Fibroblast of lung (primary cell): ENCODE results near the gene PRPF31. TPM values are rescaled to one million over a fixed set of nuclear protein-coding genes. Genes with fewer than 3 reads are reported as not detected.

Experiments
- DNase-seq, 2 donors: peaks; one replicate each; pipeline versions ENCODE4 v3.0.0 to v3.0.0-alpha.2; 2010; ENCODE audit warnings: low read depth in 2 of 2
- H2AFZ ChIP-seq: 2 replicates; pipeline ENCODE4 v1.5.1; 2012; ENCODE audit warnings: low read length, control low read depth, inconsistent platforms
- H3K27ac ChIP-seq: 2 replicates; pipeline ENCODE4 v1.5.1; 2011; ENCODE audit warnings: low read length, control low read depth; ENCODE audit not compliant: insufficient read depth
- H3K27me3 ChIP-seq: 2 replicates; pipeline ENCODE4 v1.5.1; 2011; ENCODE audit warnings: mild to moderate bottlenecking, low read length; ENCODE audit not compliant: control insufficient read depth, insufficient read depth
- H3K36me3 ChIP-seq: 2 replicates; pipeline ENCODE4 v1.5.1; 2011; ENCODE audit warnings: low read length; ENCODE audit not compliant: control insufficient read depth, insufficient read depth
- H3K4me1 ChIP-seq: 2 replicates; pipeline ENCODE4 v1.5.1; 2011; ENCODE audit warnings: low read length; ENCODE audit not compliant: control insufficient read depth, insufficient read depth; ENCODE audit errors: extremely low read depth
- H3K4me2 ChIP-seq: 2 replicates; pipeline ENCODE4 v1.5.1; 2011; ENCODE audit warnings: low read length, control low read depth; ENCODE audit not compliant: insufficient read depth; ENCODE audit errors: extremely low read depth
- H3K4me3 ChIP-seq, 4 experiments: fragments of 200-600 bp in 1 of 4; sonication (generic) in 1 of 4; replicated peaks in 1 of 4; 2 replicates each; pipeline ENCODE4 v1.5.1; 2011 to 2016; ENCODE audit warnings: low read length in 4 of 4, low read depth in 3 of 4, mild to moderate bottlenecking in 3 of 4, control low read depth in 2 of 4, inconsistent platforms in 1 of 4, mixed read lengths in 1 of 4; ENCODE audit not compliant: insufficient read depth in 1 of 4; ENCODE audit errors: control extremely low read depth in 1 of 4
- H3K79me2 ChIP-seq: 2 replicates; pipeline ENCODE4 v1.5.1; 2012; ENCODE audit warnings: mild to moderate bottlenecking, low read length, inconsistent platforms; ENCODE audit not compliant: control insufficient read depth, insufficient read depth
- H3K9ac ChIP-seq: 2 replicates; pipeline ENCODE4 v1.5.1; 2011; ENCODE audit warnings: mild to moderate bottlenecking, low read length, control low read depth; ENCODE audit not compliant: insufficient read depth
- H3K9me3 ChIP-seq: 2 replicates; pipeline ENCODE4 v1.5.1; 2012; ENCODE audit warnings: low read depth, low read length; ENCODE audit not compliant: control insufficient read depth, insufficient read depth
- H4K20me1 ChIP-seq: 2 replicates; pipeline ENCODE4 v1.5.1; 2011; ENCODE audit warnings: low read length; ENCODE audit not compliant: control insufficient read depth, insufficient read depth; ENCODE audit errors: extremely low read depth
- CTCF ChIP-seq, 2 donors: IDR thresholded peaks in 1 of 2; conservative IDR thresholded peaks in 1 of 2; 1 replicate in 1 of 2; 2 replicates in 1 of 2; pipeline ENCODE4 v1.5.1; 2011 to 2012; ENCODE audit warnings: low read length in 2 of 2, control low read depth in 1 of 2, inconsistent platforms in 1 of 2, low read depth in 1 of 2, mild to moderate bottlenecking in 1 of 2
- EZH2 ChIP-seq: IDR thresholded peaks from 2 replicates; pipeline ENCODE4 v1.5.1; 2012; ENCODE audit warnings: low read length, control low read depth, mild to moderate bottlenecking; ENCODE audit errors: missing control alignments
- polyA plus RNA-seq, 2 donors: library from polyadenylated mRNA; depleted of rRNA in 1 of 2; stranded (reverse) in 1 of 2; unstranded in 1 of 2; fragments of >200 nt; gene quantifications; 2 replicates each; pipeline ENCODE4 v1.2.1, GENCODE V29; 2011 to 2012; ENCODE audit warnings: missing spikeins in 1 of 2
- total RNA-seq: library from RNA; depleted of rRNA; stranded (reverse); fragments of >200 nt; gene quantifications from 2 replicates; pipeline ENCODE4 v1.2.1, GENCODE V29; 2014

The PRPF31 gene
- total and polyA plus RNA-seq, 2 donors (not counting 1 experiment from before 2014, with no cell fraction given) = 45.2 to 48.7 TPM

DNA sequence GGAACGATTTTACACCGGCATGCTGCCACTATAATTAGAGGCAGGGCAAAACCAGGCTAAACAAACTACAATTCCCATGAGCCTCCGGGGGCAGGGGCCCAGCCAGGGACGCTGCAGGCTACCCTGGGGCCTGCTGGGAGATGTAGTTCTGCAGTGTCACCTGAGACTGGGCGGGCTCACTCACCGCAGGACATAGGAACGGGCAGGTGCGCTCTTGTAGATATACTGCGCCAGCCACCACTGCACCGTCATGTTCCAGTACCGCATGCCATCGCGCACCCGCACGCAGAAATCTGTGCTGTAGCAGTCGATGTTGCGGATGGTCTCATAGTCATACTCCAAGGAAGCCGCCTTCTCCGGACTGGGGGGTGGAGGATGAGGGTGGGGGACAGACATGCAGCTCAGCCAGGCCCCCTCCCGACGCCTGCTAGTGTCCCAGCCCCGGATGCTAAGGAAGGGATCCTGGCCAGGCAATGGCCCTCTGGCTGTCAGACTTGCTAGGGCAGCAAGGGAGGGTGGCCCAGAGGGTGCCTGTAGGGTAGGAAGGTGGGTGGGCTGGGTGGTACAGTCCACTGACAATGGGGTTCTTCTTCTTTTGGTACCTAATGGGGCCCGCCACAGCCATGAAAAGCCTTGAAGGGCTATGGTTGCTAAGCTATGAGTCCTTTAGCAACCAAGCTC, 63.2 kb downstream of the PRPF31 start:
- Histone ChIP-seq H3K9ac (no peak overlapping the region), H3K4me1 (no peaks in the 10 kb centered on the region), H3K36me3 (peaks cover 9% of the 10 kb centered on the region), H3K9me3 (no peaks in the 10 kb centered on the region), H3K27ac (no peak overlapping the region), H3K79me2 (no peaks in the 10 kb centered on the region), H3K27me3 (no peaks in the 10 kb centered on the region), H3K4me2 (no peak overlapping the region), H4K20me1 (no peaks in the 10 kb centered on the region), H3K4me3 (no peak overlapping the region), H2AFZ (no peak overlapping the region)
- no peak for DNase-seq
- TF ChIP-seq CTCF (conservative IDR thresholded peaks at IDR 0.05 in 1 of 2, IDR thresholded peaks at IDR 0.05 in 1 of 2; ENCODE audit: low read depth in 1 of 2, low read length in 2 of 2) (no peak), EZH2 (no peak)

DNA sequence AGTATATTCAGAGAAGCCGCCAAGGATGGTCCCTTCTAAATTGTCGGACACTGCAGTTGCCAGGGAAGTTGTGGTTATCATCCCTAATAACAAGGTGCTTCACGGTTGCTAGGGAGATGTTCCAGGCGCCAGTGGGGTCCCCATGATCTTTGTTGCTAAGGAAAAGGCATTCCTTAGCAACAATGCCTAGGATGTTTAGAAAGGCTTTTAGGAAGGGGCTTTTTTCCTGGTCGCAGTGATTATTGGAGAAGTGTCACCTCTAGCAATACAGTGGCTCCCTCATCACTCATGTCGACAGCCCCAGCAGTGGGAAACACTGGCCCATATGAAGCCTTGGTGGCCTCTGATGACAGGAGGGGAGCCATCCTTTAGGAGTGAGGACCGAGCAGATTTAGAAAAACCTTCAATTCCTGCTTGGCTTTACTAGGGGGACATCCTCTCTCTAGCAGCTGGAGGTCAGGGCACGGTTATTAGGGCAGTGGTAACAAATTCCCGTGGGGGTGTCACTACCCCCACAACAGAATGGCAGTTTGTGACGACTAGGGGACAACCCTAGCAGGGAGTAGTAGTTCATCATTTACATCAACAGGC, 63.8 kb downstream of the PRPF31 start:
- Histone ChIP-seq H3K9ac (no peak overlapping the region), H3K27me3 (no peaks in the 10 kb centered on the region), H3K27ac (peak overlapping the region; percentile 0), H4K20me1 (no peaks in the 10 kb centered on the region), H3K79me2 (no peaks in the 10 kb centered on the region), H2AFZ (no peak overlapping the region), H3K4me3 (no peak overlapping the region), H3K4me1 (no peaks in the 10 kb centered on the region), H3K4me2 (no peak overlapping the region), H3K9me3 (no peaks in the 10 kb centered on the region), H3K36me3 (peaks cover 11% of the 10 kb centered on the region)
- TF ChIP-seq CTCF (conservative IDR thresholded peaks at IDR 0.05 in 1 of 2, IDR thresholded peaks at IDR 0.05 in 1 of 2; ENCODE audit: low read depth in 1 of 2, low read length in 2 of 2) (no peak), EZH2 (no peak)
- no peak for DNase-seq

DNA sequence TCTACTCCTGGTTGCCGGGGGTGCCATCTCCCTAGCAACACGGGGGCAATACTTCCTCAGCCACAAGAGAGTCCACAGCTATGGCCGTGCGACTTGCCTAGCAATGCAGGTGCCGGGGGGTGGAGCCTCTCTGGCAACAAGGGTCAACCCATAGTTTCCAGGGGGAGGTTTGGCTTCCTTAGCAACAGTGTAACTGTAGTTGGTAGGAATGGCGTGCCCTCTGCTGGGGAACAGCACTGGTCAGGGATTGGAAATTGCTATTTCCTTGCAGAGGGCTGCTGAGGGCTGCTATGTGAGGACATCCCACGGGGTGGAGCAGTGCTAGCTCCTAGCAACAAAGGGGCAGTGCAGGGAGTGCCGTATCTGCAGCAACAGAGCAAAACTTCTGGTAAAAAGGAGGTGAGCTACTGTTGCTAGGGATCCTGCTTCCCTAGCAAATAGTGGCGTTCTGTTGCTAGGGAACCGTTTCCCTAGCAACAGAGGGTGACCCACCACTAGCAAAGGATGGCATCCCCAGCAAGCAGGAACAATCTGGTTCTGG, 64.4 kb downstream of the PRPF31 start:
- no peaks in the 10 kb centered on the region for H3K9me3 ChIP-seq
- H4K20me1 ChIP-seq = no peaks in the 10 kb centered on the region
- H3K79me2 ChIP-seq = no peaks in the 10 kb centered on the region
- H3K27ac ChIP-seq = peak overlapping the region; percentile 50
- no peak overlapping the region for H3K4me3 ChIP-seq
- H3K4me2 ChIP-seq = no peak overlapping the region
- no peaks in the 10 kb centered on the region for H3K4me1 ChIP-seq
- TF ChIP-seq CTCF (conservative IDR thresholded peaks at IDR 0.05 in 1 of 2, IDR thresholded peaks at IDR 0.05 in 1 of 2; ENCODE audit: low read depth in 1 of 2, low read length in 2 of 2) = peak; percentile 32 to 53
- TF ChIP-seq EZH2 = no peak
- H2AFZ ChIP-seq = no peak overlapping the region
- no peaks in the 10 kb centered on the region for H3K27me3 ChIP-seq
- DNase-seq = peak; percentile 64 to 71
- peaks cover 11% of the 10 kb centered on the region for H3K36me3 ChIP-seq
- H3K9ac ChIP-seq = no peak overlapping the region
